HCT116 (cell line): ENCODE measurements around the gene ADAM10. TPM values are rescaled to one million over a fixed set of nuclear protein-coding genes. Genes with fewer than 3 reads are reported as not detected.

Experiments used
- ATAC-seq: fragments of 200-7000 bp; cut with Tn5 transposase; 2 replicates; pipeline ENCODE4 v1.9.1; 2020; ENCODE audit warnings: mild to moderate bottlenecking, moderate library complexity
- BruUV-seq: library from RNA; stranded (reverse); fragments of 400-500 nt; replicated peaks from 2 replicates; lab custom pipeline; 2021; lab: Mats Ljungman, UMichigan
- CTCF ChIA-PET: fragments of 300-600 bp; sonication (Branson Sonifier 250); formaldehyde crosslinking; loops from one replicate; lab custom pipeline; 2021; ENCODE audit warnings: antibody characterized with exemption; lab: Charles Lee
- POLR2A ChIA-PET: fragments of 300-600, 350-600 bp; sonication (Branson Sonifier 250); formaldehyde crosslinking; loops from one replicate; lab custom pipeline; 2021; ENCODE audit warnings: antibody characterized with exemption; lab: Charles Lee
- RAD21 ChIA-PET, 2 experiments: fragments of 300-600 bp; sonication (Branson Sonifier 250); formaldehyde crosslinking; loops; one replicate each; lab custom pipeline; 2023; ENCODE audit warnings: low total read pairs in 2 of 2; ENCODE audit not compliant: uncharacterized antibody in 2 of 2, unreplicated experiment in 2 of 2, low non-redundant PET in 1 of 2; lab: Charles Lee
- DNase-seq: peaks from one replicate; pipeline ENCODE4 v3.0.0-alpha.2; 2010; ENCODE audit warnings: low read depth, low spot score
- H2AFZ ChIP-seq: fragments of 200-600 bp; shearing (Covaris generic), sonication (generic); 2 replicates; pipeline ENCODE4 v1.6.1; 2017; ENCODE audit warnings: low read depth, mixed run types, mixed read lengths, antibody characterized with exemption, low read length; ENCODE audit not compliant: poor library complexity, severe bottlenecking
- H3K27ac ChIP-seq: 2 replicates; pipeline ENCODE4 v1.5.1; 2012; ENCODE audit warnings: low read depth, low read length
- H3K27me3 ChIP-seq: fragments of 200-600 bp; sonication (generic); 2 replicates; pipeline ENCODE4 v1.6.1; 2016; ENCODE audit warnings: mixed run types, low read length, mixed read lengths; ENCODE audit not compliant: insufficient read depth
- H3K36me3 ChIP-seq, 2 experiments: fragments of 200-500 bp in 1 of 2; fragments of 200-600 bp in 1 of 2; sonication (Bioruptor generic) in 1 of 2; sonication (generic) in 1 of 2; 2 replicates each; pipeline versions ENCODE4 v1.5.1 to v1.6.1; 2014 to 2016; ENCODE audit warnings: low read length in 2 of 2, inconsistent platforms in 1 of 2, mixed read lengths in 1 of 2, mixed run types in 1 of 2; ENCODE audit not compliant: insufficient read depth in 2 of 2, control insufficient read depth in 1 of 2
- H3K4me1 ChIP-seq, 2 experiments: fragments of 200-600 bp in 1 of 2; sonication (generic) in 1 of 2; 2 replicates each; pipeline versions ENCODE4 v1.5.1 to v1.6.1; 2012 to 2017; ENCODE audit warnings: low read length in 2 of 2, inconsistent platforms in 1 of 2, mild to moderate bottlenecking in 1 of 2, mixed read lengths in 1 of 2, mixed run types in 1 of 2, moderate library complexity in 1 of 2; ENCODE audit not compliant: insufficient read depth in 2 of 2, control insufficient read depth in 1 of 2
- H3K4me2 ChIP-seq: fragments of 200-600 bp; sonication (generic); 2 replicates; pipeline ENCODE4 v1.6.1; 2017; ENCODE audit warnings: mixed run types, low read length, mixed read lengths
- H3K4me3 ChIP-seq, 2 experiments: fragments of 200-600 bp in 1 of 2; sonication (generic) in 1 of 2; replicated peaks in 1 of 2; 2 replicates each; pipeline ENCODE4 v1.5.1; 2011 to 2016; ENCODE audit warnings: low read length in 2 of 2, control low read depth in 1 of 2, low read depth in 1 of 2, mild to moderate bottlenecking in 1 of 2, mixed read lengths in 1 of 2, mixed run types in 1 of 2
- H3K79me2 ChIP-seq: fragments of 200-600 bp; sonication (generic); 2 replicates; pipeline ENCODE4 v1.6.1; 2017; ENCODE audit warnings: mild to moderate bottlenecking, mixed run types, low read length, moderate library complexity, mixed read lengths; ENCODE audit not compliant: insufficient read depth
- H3K9ac ChIP-seq: fragments of 200-600 bp; sonication (generic); 2 replicates; pipeline ENCODE4 v1.6.1; 2016; ENCODE audit warnings: low read length, mixed read lengths
- H3K9me2 ChIP-seq: fragments of 200-600 bp; sonication (generic), shearing (Covaris generic); 2 replicates; pipeline ENCODE4 v1.6.1; 2017; ENCODE audit warnings: mixed run types, mild to moderate bottlenecking, moderate library complexity; ENCODE audit not compliant: insufficient read depth
- H3K9me3 ChIP-seq, 2 experiments: fragments of 200-500 bp in 1 of 2; fragments of 200-600 bp in 1 of 2; sonication (Bioruptor generic) in 1 of 2; sonication (generic) in 1 of 2; 2 replicates each; pipeline ENCODE4 v1.6.1; 2014 to 2017; ENCODE audit warnings: low read length in 2 of 2, mixed read lengths in 2 of 2, inconsistent platforms in 1 of 2, low read depth in 1 of 2, mild to moderate bottlenecking in 1 of 2, mixed run types in 1 of 2, moderate library complexity in 1 of 2; ENCODE audit not compliant: control insufficient read depth in 1 of 2, insufficient read depth in 1 of 2
- H4K20me1 ChIP-seq: fragments of 200-600 bp; sonication (generic), shearing (Covaris generic); 2 replicates; pipeline ENCODE4 v1.6.1; 2017; ENCODE audit warnings: mixed run types, mild to moderate bottlenecking, moderate library complexity; ENCODE audit not compliant: insufficient read depth
- CBX3 ChIP-seq: IDR thresholded peaks from 2 replicates; pipeline ENCODE4 v1.6.1; 2012; ENCODE audit warnings: low read depth
- CTCF ChIP-seq, 3 experiments: fragments of 200-600 bp in 1 of 3; sonication (generic) in 1 of 3; IDR thresholded peaks in 2 of 3; conservative IDR thresholded peaks in 1 of 3; 2 replicates each; pipeline ENCODE4 v1.5.1; 2012 to 2017; ENCODE audit warnings: low read depth in 2 of 3, low read length in 2 of 3, antibody characterized with exemption in 1 of 3, borderline replicate concordance in 1 of 3, control low read depth in 1 of 3, mild to moderate bottlenecking in 1 of 3, mixed read lengths in 1 of 3, mixed run types in 1 of 3, moderate library complexity in 1 of 3; ENCODE audit not compliant: insufficient read depth in 1 of 3
- ELF1 ChIP-seq: IDR thresholded peaks from 2 replicates; pipeline ENCODE4 v1.6.1; 2012; ENCODE audit warnings: low read depth, borderline replicate concordance
- EZH2 ChIP-seq: fragments of 200-600 bp; sonication (generic); IDR thresholded peaks from 2 replicates; pipeline ENCODE4 v1.6.1; 2017; ENCODE audit warnings: antibody characterized with exemption, mixed run types
- EZH2phosphoT487 ChIP-seq: fragments of 200-600 bp; IDR thresholded peaks from 2 replicates; pipeline ENCODE4 v1.6.1; 2018; ENCODE audit warnings: antibody characterized with exemption, borderline replicate concordance
- FOSL1 ChIP-seq: IDR thresholded peaks from 2 replicates; pipeline ENCODE4 v1.6.1; 2012; ENCODE audit warnings: low read depth
- JUND ChIP-seq: IDR thresholded peaks from 2 replicates; pipeline ENCODE4 v1.6.1; 2012
- POLR2A ChIP-seq: IDR thresholded peaks from 2 replicates; pipeline ENCODE4 v1.7.0; 2011; ENCODE audit warnings: borderline replicate concordance; ENCODE audit not compliant: insufficient read depth, insufficient read length; ENCODE audit errors: extremely low read depth
- POLR2AphosphoS5 ChIP-seq: IDR thresholded peaks from 2 replicates; pipeline ENCODE4 v1.6.1; 2011; ENCODE audit warnings: mild to moderate bottlenecking, low read depth, low read length, moderate library complexity
- RAD21 ChIP-seq: IDR thresholded peaks from 2 replicates; pipeline ENCODE4 v1.6.1; 2012; ENCODE audit warnings: low read depth, mild to moderate bottlenecking
- SP1 ChIP-seq: IDR thresholded peaks from 2 replicates; pipeline ENCODE4 v1.6.1; 2012; ENCODE audit warnings: low read depth
- SRF ChIP-seq: IDR thresholded peaks from 2 replicates; pipeline ENCODE4 v1.6.1; 2012; ENCODE audit warnings: low read depth
- TCF7L2 ChIP-seq: IDR thresholded peaks from 2 replicates; pipeline ENCODE4 v1.7.0; 2011; ENCODE audit warnings: borderline replicate concordance, inconsistent platforms; ENCODE audit not compliant: insufficient read depth, insufficient read length; ENCODE audit errors: extremely low read depth
- YY1 ChIP-seq: IDR thresholded peaks from 2 replicates; pipeline ENCODE4 v1.6.1; 2011; ENCODE audit warnings: low read length, low read depth, moderate library complexity, mild to moderate bottlenecking; ENCODE audit not compliant: insufficient replicate concordance; ENCODE audit errors: extremely low read depth
- ZFX ChIP-seq: fragments of 450-650 bp; IDR thresholded peaks from 2 replicates; pipeline ENCODE4 v1.6.1; 2017
- ZNF274 ChIP-seq: fragments of 200-500 bp; sonication (Bioruptor generic); IDR thresholded peaks from 2 replicates; pipeline ENCODE4 v1.6.1; 2014; ENCODE audit warnings: mild to moderate bottlenecking, low read depth, low read length, inconsistent platforms
- intact Hi-C: fragments of 100-400 bp; cut with micrococcal nuclease; formaldehyde crosslinking; loops from 2 replicates; pipeline ENCODE4 v1.10.0; 2022
- total RNA-seq: library from RNA; stranded (reverse); gene quantifications from one replicate; pipeline ENCODE4 v1.2.1, GENCODE V29; 2021; ENCODE audit not compliant: unreplicated experiment
- TF ChIP-seq, protein P1 (sequence below): IDR thresholded peaks from 2 replicates; pipeline ENCODE4 v1.6.1; 2012

ADAM10 gene
- total RNA-seq, 1 experiment from 2014 or later = 158 TPM

DNA sequence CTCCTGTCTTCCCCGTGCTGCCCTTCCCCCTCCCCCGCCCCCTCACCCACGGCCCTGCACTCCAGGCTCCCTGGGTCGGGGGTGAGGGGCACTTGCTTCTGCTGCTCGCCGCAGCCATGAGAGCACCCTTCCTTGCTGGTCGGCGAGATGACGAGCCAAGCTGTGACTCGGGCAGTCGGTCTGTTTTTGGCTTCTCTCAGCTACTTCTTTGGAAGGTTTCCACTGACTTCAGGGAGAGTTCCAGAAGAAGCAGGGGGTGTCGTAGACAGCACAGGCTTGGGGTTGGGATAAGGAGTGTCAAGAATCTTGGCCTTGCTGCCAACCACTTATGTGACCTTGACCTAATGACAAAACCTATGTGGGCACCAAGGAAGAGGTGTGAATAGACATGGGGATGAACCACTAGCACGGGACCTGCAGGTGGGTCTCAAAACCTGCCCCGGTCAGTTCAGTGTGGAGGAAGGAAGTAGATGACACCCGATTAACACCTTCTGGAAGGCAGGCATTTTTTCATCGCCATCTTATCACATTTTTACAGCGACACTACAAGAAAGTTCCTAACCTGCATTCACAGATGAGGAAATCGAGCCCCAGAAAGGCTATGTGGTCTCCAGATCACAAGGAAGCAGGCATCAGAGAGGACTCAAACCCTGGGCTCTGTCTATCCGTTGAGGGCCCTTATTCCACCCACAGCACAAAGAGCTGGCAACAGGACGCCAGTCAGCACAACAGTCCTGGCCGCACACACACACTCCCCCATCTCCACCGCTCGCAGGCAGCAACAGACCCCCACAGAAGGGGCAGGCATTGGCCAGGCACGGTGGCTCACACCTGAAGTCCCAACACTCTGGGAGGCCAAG, 196.8 kb downstream of the ADAM10 start:
- H3K27me3 ChIP-seq = no peaks in the 10 kb centered on the region
- ATAC-seq = no peak
- DNase-seq = no peak
- no peak overlapping the region for H3K27ac ChIP-seq
- POLR2A ChIA-PET = no interaction called here
- H3K4me1 ChIP-seq = peaks cover 4 to 13% of the 10 kb centered on the region in 2 experiments
- no TSS peak for BruUV-seq
- intact Hi-C loops = no loop called here
- H3K79me2 ChIP-seq = no peaks in the 10 kb centered on the region
- H4K20me1 ChIP-seq = no peaks in the 10 kb centered on the region
- TF ChIP-seq, protein P1, sequence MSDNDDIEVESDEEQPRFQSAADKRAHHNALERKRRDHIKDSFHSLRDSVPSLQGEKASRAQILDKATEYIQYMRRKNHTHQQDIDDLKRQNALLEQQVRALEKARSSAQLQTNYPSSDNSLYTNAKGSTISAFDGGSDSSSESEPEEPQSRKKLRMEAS = no peak
- TF ChIP-seq EZH2phosphoT487 = no peak
- no peak for TF ChIP-seq CTCF (IDR thresholded peaks at IDR 0.05 in 2 of 3, conservative IDR thresholded peaks at IDR 0.05 in 1 of 3; ENCODE audit: borderline replicate concordance in 1 of 3, insufficient read depth in 1 of 3, low read depth in 2 of 3, low read length in 2 of 3)
- no peak for TF ChIP-seq FOSL1
- TF ChIP-seq ZFX = no peak
- no peak for TF ChIP-seq POLR2A
- TF ChIP-seq ZNF274 = no peak
- no peak for TF ChIP-seq YY1
- TF ChIP-seq ELF1 = no peak
- no peak for TF ChIP-seq SRF
- no peak for TF ChIP-seq RAD21
- TF ChIP-seq POLR2AphosphoS5 = no peak
- TF ChIP-seq EZH2 = no peak
- no peak for TF ChIP-seq CBX3
- no peak for TF ChIP-seq SP1
- TF ChIP-seq TCF7L2 = no peak
- no peak for TF ChIP-seq JUND
- TF ChIP-seq, all 23 proteins: peak for 0
- Histone ChIP-seq H3K9me2 (no peaks in the 10 kb centered on the region), H3K4me2 (no peak overlapping the region), H3K4me3 (no peak overlapping the region), H3K9ac (no peak overlapping the region), H2AFZ (no peak overlapping the region), H3K9me3 (no peaks in the 10 kb centered on the region), H3K36me3 (no peaks in the 10 kb centered on the region)
- RAD21 ChIA-PET = no interaction called here
- CTCF ChIA-PET = no interaction called here
